GM18951 (cell line): ENCODE measurements around the gene CNTNAP5.

ENCODE experiments used
- POLR2A ChIP-seq: IDR thresholded peaks from 4 replicates; pipeline ENCODE4 v1.6.1; 2011; ENCODE audit warnings: mild to moderate bottlenecking; ENCODE audit not compliant: insufficient read length, insufficient read depth; ENCODE audit errors: extremely low read depth
- in situ Hi-C: fragments of 300-500 bp; cut with MboI; formaldehyde crosslinking; loops from one replicate; pipeline ENCODE4 v1.12.0; 2022; ENCODE audit warnings: low sequenced_read_pairs, mixed read lengths, inconsistent platforms; ENCODE audit not compliant: unreplicated experiment

CNTNAP5 gene

DNA sequence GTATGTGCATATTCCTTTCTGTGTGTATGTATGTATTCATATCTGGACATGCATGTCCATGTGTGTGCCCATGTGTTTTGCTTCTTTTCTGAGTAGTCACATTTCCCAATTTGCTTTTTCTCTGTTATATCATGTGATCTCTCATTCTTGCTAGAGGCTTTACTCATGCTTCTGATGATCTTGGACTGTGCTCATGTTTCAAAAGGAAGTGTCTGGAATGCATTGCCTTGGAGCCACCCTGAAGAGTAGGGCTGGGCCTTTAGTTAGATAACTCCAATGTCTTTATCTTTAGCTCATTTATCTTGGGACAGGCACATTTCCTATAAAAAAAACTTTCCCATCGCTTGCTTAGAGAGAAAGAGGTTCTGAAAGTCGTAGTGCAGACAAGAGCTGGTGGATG lies 859.2 kb downstream of the CNTNAP5 start:
- in situ Hi-C loops: no loop called here
- no peak for TF ChIP-seq POLR2A

DNA sequence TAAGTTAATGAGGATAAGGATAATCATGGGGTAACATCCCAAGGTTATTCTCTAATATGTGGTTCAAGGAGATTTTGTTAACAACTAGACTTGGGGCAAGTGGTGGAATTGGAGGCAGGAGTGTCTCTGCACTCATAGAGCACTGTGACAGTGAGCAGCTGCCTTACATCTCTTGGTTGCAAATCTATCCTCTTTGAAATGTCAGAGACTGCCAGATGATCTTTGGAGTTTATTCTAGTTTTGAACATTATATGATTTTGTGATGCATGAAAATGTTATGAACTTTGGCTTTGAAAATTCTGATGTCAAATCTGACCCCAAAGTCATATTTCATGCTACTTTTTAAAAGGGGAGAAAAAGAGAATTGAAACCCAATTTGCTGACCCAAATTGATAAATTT lies 861.1 kb downstream of the CNTNAP5 start:
- in situ Hi-C loops: no loop called here
- TF ChIP-seq POLR2A: no peak

DNA sequence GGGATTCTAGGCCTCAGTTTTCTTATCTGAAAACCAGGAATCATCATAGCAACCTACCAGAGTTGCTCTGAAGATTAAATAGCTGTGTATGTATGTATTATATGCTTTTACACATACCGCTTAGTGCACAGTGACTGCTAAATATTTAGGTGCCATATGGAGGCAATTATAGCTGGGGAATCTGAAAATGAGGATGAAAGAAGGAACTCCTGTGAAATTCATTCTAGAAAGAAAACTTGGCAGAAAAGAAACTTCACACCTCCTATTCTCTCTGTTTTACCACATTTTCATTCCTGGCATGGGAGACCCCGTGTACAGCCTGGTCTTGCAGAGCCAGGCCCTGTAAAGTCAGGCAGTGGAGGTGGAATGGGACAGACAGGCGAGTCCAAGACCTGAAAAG lies 862.4 kb downstream of the CNTNAP5 start:
- in situ Hi-C loops: no loop called here
- TF ChIP-seq POLR2A: no peak

DNA sequence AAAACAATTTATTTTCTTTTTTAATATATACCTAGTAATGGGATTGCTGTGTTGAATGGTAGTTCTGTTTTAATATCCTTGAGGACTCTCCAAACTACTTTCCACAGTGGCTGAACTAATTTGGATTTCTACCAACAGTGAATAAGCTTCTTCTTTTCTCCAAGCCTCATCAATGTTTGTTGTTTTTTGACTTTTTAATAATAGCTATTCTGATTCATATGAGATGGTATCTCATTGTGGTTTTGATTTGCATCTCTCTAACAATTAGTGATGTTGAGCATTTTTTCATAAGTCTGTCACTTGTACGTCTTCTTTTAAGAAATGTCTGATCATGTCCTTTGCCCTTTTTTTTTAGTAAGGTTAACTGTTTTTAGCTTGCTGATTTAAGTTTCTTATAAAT lies 863.3 kb downstream of the CNTNAP5 start:
- in situ Hi-C loops: no loop called here

DNA sequence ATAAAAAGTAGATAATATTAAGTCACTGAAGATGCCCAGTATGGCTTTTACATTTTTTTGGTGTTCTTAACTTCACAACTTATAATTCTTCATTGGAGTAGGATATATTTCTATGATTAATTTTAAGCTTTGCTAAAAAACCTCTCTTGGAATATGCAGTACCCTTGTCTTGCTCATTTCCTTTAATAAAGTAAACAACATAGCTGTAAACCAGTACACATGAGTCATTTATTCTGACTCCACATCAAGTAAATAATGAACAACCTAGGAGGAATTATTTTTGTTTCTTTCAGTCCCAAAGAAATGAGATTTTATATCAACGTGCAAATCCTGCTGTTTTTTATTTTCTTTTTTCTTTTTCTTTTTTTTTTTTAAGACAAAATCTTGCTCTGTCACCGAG lies 869.1 kb downstream of the CNTNAP5 start:
- no peak for TF ChIP-seq POLR2A
- in situ Hi-C loops: no loop called here

More for the DNA sequence above, 863.3 kb downstream of the CNTNAP5 start:
- TF ChIP-seq POLR2A: no peak

DNA sequence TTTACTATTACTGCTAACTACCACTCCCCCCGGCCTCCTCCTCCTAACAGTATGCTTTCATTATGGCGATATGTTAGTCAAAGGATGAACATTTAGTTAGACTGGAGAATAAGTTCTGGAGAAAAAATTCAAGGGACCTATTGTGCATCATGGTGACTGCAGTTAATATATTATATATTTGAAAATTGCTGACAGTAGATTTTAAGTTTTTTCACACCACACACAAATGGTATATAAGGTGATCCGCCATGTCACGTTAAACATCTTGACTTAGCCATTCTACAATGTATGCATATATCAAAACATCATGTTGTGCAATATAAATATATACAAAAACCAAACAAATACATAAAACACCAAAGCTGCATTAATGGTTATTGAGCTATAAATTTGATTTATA lies 873.7 kb downstream of the CNTNAP5 start:
- in situ Hi-C loops: no loop called here
- TF ChIP-seq POLR2A: no peak

DNA sequence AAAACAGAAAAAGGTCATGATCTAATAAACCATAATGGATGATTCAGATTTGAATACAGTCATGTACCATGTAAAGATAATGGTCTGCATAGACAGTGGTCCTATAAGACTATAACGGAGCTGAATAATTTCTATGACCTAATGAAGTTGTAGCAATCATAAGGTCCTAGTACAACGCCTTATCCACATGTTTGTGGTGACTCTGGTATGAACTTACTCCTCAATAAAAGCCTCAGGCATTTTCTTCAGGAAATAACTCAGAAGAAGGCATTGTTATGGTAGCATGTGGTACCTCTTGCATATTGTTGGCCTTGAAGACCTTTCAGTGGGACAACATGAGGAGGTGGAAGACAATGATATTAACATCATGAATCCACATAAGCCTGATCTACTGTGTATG lies 883.3 kb downstream of the CNTNAP5 start:
- TF ChIP-seq POLR2A: no peak

DNA sequence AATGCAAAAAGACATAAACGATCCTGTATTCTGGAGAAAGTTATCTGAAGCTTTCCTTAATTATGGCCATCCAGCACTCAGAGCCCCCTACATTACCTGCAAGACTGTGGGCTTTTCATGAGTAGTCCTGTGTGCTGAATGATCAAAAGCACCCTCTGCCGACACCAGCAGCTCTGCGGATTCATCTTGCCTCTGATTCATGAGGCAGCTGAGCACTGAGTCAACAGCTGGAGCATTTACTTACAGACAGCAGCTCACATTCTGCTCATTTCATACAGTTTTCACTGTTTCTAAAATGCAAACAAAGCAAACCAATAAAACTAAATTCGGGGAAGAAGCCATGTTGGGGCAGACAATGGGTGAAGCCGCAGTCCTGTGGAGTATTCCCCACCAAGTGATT lies 886.5 kb downstream of the CNTNAP5 start:
- no peak for TF ChIP-seq POLR2A
- in situ Hi-C loops: no loop called here

More for the DNA sequence above, 883.3 kb downstream of the CNTNAP5 start:
- in situ Hi-C loops: no loop called here

DNA sequence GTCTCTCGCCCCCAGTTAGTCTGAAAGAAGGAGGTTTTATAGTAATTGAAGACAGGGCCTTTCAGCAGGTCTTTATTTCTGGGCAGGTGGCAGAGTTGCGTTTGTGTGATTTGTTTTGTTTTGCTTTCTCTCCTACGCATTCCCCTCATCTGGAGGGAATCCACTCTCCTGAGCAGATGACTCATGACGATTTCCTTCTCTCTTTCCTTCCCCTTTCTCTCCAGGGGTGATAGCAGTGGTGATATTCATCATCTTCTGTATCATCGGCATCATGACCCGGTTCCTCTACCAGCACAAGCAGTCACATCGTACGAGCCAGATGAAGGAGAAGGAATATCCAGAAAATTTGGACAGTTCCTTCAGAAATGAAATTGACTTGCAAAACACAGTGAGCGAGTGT lies 888.8 kb downstream of the CNTNAP5 start:
- in situ Hi-C loops: no loop called here
- no peak for TF ChIP-seq POLR2A

DNA sequence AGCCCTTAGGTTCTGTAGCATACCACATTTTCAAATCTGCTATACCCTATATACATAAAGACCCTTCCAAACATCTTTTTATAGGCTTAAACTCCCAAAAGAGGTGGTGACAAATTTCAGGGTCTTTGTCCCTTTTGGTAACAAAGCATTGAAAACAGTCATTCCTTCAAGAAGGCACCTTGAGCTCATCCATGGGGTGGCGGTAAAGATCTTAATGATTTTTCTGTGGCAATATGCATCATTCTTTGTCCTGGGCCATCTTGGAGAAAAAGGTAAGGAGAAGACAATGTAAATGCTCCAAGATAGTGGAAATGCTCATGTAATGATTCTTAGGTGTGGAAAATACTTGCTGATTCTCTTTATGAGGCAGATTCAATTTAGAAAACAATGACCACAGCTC lies 890.5 kb downstream of the CNTNAP5 start:
- in situ Hi-C loops: no loop called here
- no peak for TF ChIP-seq POLR2A

DNA sequence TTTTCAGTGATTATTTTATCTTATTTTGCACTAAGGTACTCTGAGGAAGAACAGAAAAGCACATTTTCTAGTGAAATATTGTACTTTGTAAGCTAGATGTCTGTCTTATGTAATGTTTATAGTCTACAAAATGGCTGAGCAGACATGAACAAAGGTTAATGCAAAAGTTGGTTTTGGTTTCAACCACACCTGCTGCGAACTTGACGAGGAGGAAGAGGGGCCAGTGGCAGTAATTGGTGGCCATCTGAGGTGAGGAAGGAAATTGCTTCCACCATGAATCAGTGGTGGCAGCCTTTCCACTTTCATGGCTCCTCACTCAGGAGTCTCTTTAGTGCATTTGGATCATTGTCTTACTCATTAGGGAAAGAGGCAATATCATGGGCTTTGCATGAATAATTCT lies 894.2 kb downstream of the CNTNAP5 start:
- in situ Hi-C loops: no loop called here
- TF ChIP-seq POLR2A: no peak

DNA sequence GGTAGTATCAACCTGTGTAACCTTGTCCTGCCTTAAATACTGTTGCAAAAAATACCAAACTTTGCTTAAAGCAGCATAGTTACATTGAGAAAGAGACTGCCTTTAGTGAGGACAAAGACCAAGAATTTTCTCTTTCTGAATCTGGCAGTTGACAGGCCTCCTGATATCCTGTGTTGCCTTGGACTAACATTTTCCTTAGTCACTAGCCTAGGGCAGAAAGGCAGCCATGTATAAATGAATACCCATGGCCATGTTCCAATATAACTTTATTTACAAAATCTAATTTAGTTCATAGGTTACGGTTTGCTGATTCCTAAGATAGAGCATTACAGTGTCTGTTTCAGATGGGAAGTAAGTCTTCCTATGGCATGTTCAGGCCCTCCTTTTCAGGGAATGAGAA lies 895.4 kb downstream of the CNTNAP5 start:
- no peak for TF ChIP-seq POLR2A
- in situ Hi-C loops: no loop called here

DNA sequence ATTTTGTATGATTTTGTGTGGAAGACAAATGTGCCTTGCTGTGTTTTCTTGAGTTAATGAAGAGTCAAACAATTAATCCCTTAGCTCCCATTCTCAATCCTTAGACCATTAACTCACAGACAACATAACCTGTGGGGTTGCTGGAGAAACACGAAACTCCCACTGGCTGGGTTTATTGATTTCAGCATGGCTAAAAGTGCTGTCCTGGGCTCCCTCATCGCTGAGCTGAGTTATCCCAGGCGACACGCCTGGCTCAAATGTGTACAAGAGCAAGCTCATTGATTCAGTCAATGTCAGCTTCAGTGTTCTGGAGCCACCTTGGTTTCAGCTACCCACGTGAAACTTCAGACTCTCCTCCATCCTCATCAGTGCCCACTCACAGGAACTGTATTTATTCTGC lies 896.1 kb downstream of the CNTNAP5 start:
- in situ Hi-C loops: no loop called here
- no peak for TF ChIP-seq POLR2A

DNA sequence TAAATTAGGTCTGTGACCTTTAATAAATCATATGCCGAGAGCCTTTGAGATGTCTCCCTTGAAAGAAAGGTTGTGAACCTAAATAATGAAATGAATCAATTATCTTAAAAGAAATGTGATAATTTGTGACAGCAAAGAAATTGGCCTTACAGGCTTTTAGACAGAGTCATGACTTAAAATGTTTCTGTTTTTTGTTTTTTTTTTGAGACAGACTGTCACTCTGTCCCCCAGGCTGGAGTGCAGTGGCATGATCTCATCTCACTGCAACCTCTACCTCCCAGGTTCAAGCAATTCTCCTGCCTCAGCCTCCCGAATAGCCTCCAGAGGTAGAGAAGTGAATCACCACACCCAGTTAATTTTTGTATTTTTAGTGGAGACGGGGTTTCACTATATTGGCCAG lies 898.0 kb downstream of the CNTNAP5 start:
- in situ Hi-C loops: no loop called here
- TF ChIP-seq POLR2A: no peak

DNA sequence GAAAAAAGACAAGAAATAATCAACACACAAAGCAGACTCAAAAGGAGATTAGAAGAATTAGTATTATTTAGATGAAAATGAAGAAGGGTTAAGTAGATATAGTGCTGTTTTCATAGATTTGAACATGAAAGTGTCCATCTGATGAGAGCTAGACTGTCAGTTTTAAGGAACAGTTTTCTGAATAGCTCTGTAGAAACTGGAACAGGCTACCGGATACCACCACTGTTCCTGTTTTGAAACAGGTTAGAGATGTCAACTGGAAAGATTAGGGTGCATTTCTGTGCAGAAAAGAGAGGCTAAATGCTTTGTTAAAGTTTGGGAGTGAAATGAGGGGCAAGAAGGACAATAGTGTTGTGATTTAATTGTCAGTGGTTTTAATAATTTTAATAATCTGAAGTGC lies 908.8 kb downstream of the CNTNAP5 start:
- in situ Hi-C loops: no loop called here
- TF ChIP-seq POLR2A: no peak
